Stomach (tissue), 9 donors: ENCODE results near the gene SLC24A4. TPM values are rescaled to one million over a fixed set of nuclear protein-coding genes. Genes with fewer than 3 reads are reported as not detected.
A peak's percentile ranks its signal among the peaks of the same experiment; 100 is the strongest.

Experiments used
- DNase-seq, 2 donors: peaks; one replicate each; pipeline versions ENCODE4 v3.0.0 to v3.0.0-alpha.2; 2013 to 2019
- H3K27ac ChIP-seq, 5 donors: fragments of 200-600 bp in 4 of 5; sonication (generic) in 4 of 5; one replicate each; pipeline ENCODE4 v1.5.1; 2013 to 2019; ENCODE audit warnings: mild to moderate bottlenecking in 1 of 5, moderate library complexity in 1 of 5
- H3K27me3 ChIP-seq, 3 donors: fragments of 200-600 bp; sonication (generic); one replicate each; pipeline ENCODE4 v1.5.1; 2017 to 2019; ENCODE audit warnings: mixed run types in 1 of 3
- H3K36me3 ChIP-seq, 4 donors: fragments of 200-600 bp; sonication (generic); 1 replicate in 3 of 4; 2 replicates in 1 of 4; pipeline ENCODE4 v1.5.1; 2016 to 2019
- H3K4me1 ChIP-seq, 4 donors: fragments of 200-600 bp; sonication (generic); one replicate each; pipeline ENCODE4 v1.5.1; 2016 to 2019
- H3K4me3 ChIP-seq, 4 donors: fragments of 200-600 bp; sonication (generic) in 3 of 4; one replicate each; pipeline ENCODE4 v1.5.1; 2016 to 2019; ENCODE audit warnings: mild to moderate bottlenecking in 1 of 4
- H3K9me3 ChIP-seq, 4 donors: fragments of 200-600 bp; sonication (generic); one replicate each; pipeline ENCODE4 v1.5.1; 2016 to 2019
- CTCF ChIP-seq, 7 experiments: fragments of 450-650 bp in 4 of 7; fragments of 200-600 bp in 3 of 7; sonication (generic) in 3 of 7; IDR thresholded peaks; one replicate each; pipeline ENCODE4 v1.5.1; 2016 to 2019; ENCODE audit warnings: antibody characterized with exemption in 7 of 7, control low read depth in 2 of 7, mild to moderate bottlenecking in 1 of 7
- EP300 ChIP-seq: sonication (generic); formaldehyde crosslinking; IDR thresholded peaks from one replicate; pipeline ENCODE4 v1.6.1; 2017; ENCODE audit warnings: antibody characterized with exemption
- POLR2A ChIP-seq, 4 donors: fragments of 450-650 bp; IDR thresholded peaks; one replicate each; pipeline ENCODE4 v1.6.1; 2016; ENCODE audit warnings: antibody characterized with exemption in 4 of 4, control low read depth in 2 of 4, mild to moderate bottlenecking in 1 of 4, moderate library complexity in 1 of 4
- POLR2AphosphoS5 ChIP-seq, 3 donors: sonication (generic); formaldehyde crosslinking; IDR thresholded peaks; one replicate each; pipeline ENCODE4 v1.6.1; 2016; ENCODE audit warnings: antibody characterized with exemption in 3 of 3
- WGBS, 5 donors: extraction: QIAGEN DNeasy Blood & Tissue Kit in 3 of 5; methylation state at CpG; one replicate each; pipeline versions ENCODE4 v1.1.5 to v1.1.7; 2013 to 2018; 5-methylcytosine and 5-hydroxymethylcytosine counted together
- intact Hi-C: fragments of 100-400 bp; cut with DNase I; formaldehyde crosslinking; loops from one replicate; pipeline ENCODE4 v1.15.1; 2023; ENCODE audit warnings: low total_unique reads
- polyA plus RNA-seq, 3 donors: library from polyadenylated mRNA; stranded (reverse); fragments of 200-250 nt; gene quantifications; one replicate each; pipeline ENCODE4 v1.2.3, GENCODE V29; 2013
- total RNA-seq, 5 donors: library from RNA; depleted of rRNA; stranded (reverse); fragments of >200 nt; gene quantifications; one replicate each; pipeline versions ENCODE4 v1.1.0 to v1.2.3, GENCODE V29; 2014 to 2016
- donor health status: healthy with polysubstance abuse.
- donor health status: Bipolar disorder and iron deficiency.
- donor health status: healthy.

SLC24A4 gene
- total and polyA plus RNA-seq, 8 donors = 0.08 to 0.92 (median 0.38) TPM; not detected in 4

GRCh38 chr14:92510972-92511371 is 188.0 kb downstream of the SLC24A4 start:
- Histone ChIP-seq H3K27ac (peak overlapping the region in 2 of 5 donors; percentile 18 to 57), H3K4me3 (no peak overlapping the region), H3K9me3 (no peaks in the 10 kb centered on the region), H3K4me1 (peaks cover 0 to 50% (median 26%) of the 10 kb centered on the region in 4 donors), H3K36me3 (no peaks in the 10 kb centered on the region), H3K27me3 (peaks cover 0 to 23% (median 20%) of the 10 kb centered on the region in 3 donors)
- DNase-seq = no peak
- intact Hi-C loops = no loop called here
- WGBS, 5 donors = 68 to 95% (median 88%) methylated on average over 2 of the region's 2 CpGs
- no peak for TF ChIP-seq CTCF (IDR thresholded peaks at IDR 0.05)
- TF ChIP-seq POLR2A (IDR thresholded peaks at IDR 0.05) = no peak
- no peak for TF ChIP-seq POLR2AphosphoS5 (IDR thresholded peaks at IDR 0.05)
- no peak for TF ChIP-seq EP300

- Histone ChIP-seq H3K4me3 (no peak overlapping the region), H3K36me3 (no peaks in the 10 kb centered on the region), H3K27ac (peak overlapping the region in 3 of 5 donors; percentile 18 to 57 (median 34)), H3K27me3 (peaks cover 0 to 23% (median 20%) of the 10 kb centered on the region in 3 donors), H3K9me3 (no peaks in the 10 kb centered on the region), H3K4me1 (peaks cover 0 to 55% (median 29%) of the 10 kb centered on the region in 4 donors)
- TF ChIP-seq EP300 = no peak
- 39 to 51% (median 44%) methylated on average over 6 of the region's 6 CpGs for WGBS, 5 donors
- intact Hi-C loops = no loop called here
- peak in 1 of 2 donors; percentile 71 for DNase-seq
Observed at GRCh38 chr14:92511453-92512238, 188.7 kb downstream of the SLC24A4 start.

GRCh38 chr14:92512807-92513203 is 189.8 kb downstream of the SLC24A4 start:
- WGBS, 5 donors = 62 to 82% (median 74%) methylated on average over 7 to 9 of the region's 9 CpGs
- no peak for DNase-seq
- Histone ChIP-seq H3K27ac (peak overlapping the region; percentile 79 to 90 (median 82)), H3K9me3 (no peaks in the 10 kb centered on the region), H3K4me1 (peaks cover 0 to 57% (median 30%) of the 10 kb centered on the region in 4 donors), H3K27me3 (peaks cover 0 to 23% (median 20%) of the 10 kb centered on the region in 3 donors), H3K36me3 (no peaks in the 10 kb centered on the region), H3K4me3 (peak overlapping the region; percentile 56 to 69 (median 64))
- intact Hi-C loops = no loop called here
- TF ChIP-seq POLR2AphosphoS5 (IDR thresholded peaks at IDR 0.05) (no peak), POLR2A (IDR thresholded peaks at IDR 0.05) (no peak), EP300 (no peak), CTCF (IDR thresholded peaks at IDR 0.05) (no peak)

GRCh38 chr14:92513204-92513965 is 190.4 kb downstream of the SLC24A4 start, which contains the start of gene RIN3:
Gene RIN3 (plus strand): TSS chr14:92513781. CDS start chr14:92513933, 152 bp downstream.
- DNase-seq = peak in 1 of 2 donors; percentile 80
- Histone ChIP-seq H3K4me1 (peaks cover 0 to 63% (median 35%) of the 10 kb centered on the region in 4 donors), H3K9me3 (no peaks in the 10 kb centered on the region), H3K4me3 (peak within 1 kb of the TSS; percentile 56 to 69 (median 64)), H3K27me3 (peaks cover 0 to 23% (median 20%) of the 10 kb centered on the region in 3 donors), H3K36me3 (no peaks in the 10 kb centered on the region), H3K27ac (peak within 1 kb of the TSS; percentile 79 to 90 (median 82))
- intact Hi-C loops = no loop called here
- 0 to 10% (median 4%) methylated on average over 8 to 79 of the region's 79 CpGs for WGBS, 5 donors
- TF ChIP-seq POLR2AphosphoS5 (IDR thresholded peaks at IDR 0.05) (peak in 1 of 3 donors; percentile 9), CTCF (IDR thresholded peaks at IDR 0.05) (no peak)
